Activated CD4-positive, alpha-beta T cell treated with anti-CD3 and anti-CD28 coated beads, Interleukin-2, amount 50 U/mL, for 1 hour (primary cell): ENCODE data around the gene CRTC1.

Source experiments
- DNase-seq: peaks from one replicate; pipeline ENCODE4 v3.0.0-alpha.2; 2020

Gene CRTC1

GRCh38 chr19:18772620-18773587, 89.4 kb downstream of the CRTC1 start:
- DNase-seq = no peak

- no peak for DNase-seq
Measured at GRCh38 chr19:18773682-18774081, 90.2 kb downstream of the CRTC1 start.

- DNase-seq = no peak
Measured at GRCh38 chr19:18774107-18774506, 90.6 kb downstream of the CRTC1 start.

- no peak for DNase-seq
Measured at GRCh38 chr19:18774782-18775444, 91.4 kb downstream of the CRTC1 start.

- DNase-seq = no peak
Measured at GRCh38 chr19:18775586-18776287, 92.3 kb downstream of the CRTC1 start.

- no peak for DNase-seq
Measured at GRCh38 chr19:18776288-18776594, 92.8 kb downstream of the CRTC1 start.

GRCh38 chr19:18776736-18777135, 93.3 kb downstream of the CRTC1 start:
- no peak for DNase-seq

- no peak for DNase-seq
Measured at GRCh38 chr19:18777301-18778075, 94.0 kb downstream of the CRTC1 start.

- no peak for DNase-seq
Measured at GRCh38 chr19:18778076-18778389, 94.6 kb downstream of the CRTC1 start.

- no peak for DNase-seq
Measured at GRCh38 chr19:18778826-18779495, 95.5 kb downstream of the CRTC1 start.

GRCh38 chr19:18780081-18780480, 96.6 kb downstream of the CRTC1 start:
- no peak for DNase-seq

GRCh38 chr19:18780631-18781030, 97.2 kb downstream of the CRTC1 start:
- DNase-seq = no peak

GRCh38 chr19:18781047-18781600, 97.6 kb downstream of the CRTC1 start:
- DNase-seq = no peak

GRCh38 chr19:18781885-18782527, 98.5 kb downstream of the CRTC1 start:
- DNase-seq = no peak

GRCh38 chr19:18782559-18783225, 99.2 kb downstream of the CRTC1 start:
- no peak for DNase-seq

- no peak for DNase-seq
Measured at GRCh38 chr19:18783958-18784785, 100.7 kb downstream of the CRTC1 start.

GRCh38 chr19:18784786-18785120, 101.3 kb downstream of the CRTC1 start:
- no peak for DNase-seq

GRCh38 chr19:18785179-18786124, 102.0 kb downstream of the CRTC1 start:
- peak; percentile 68 for DNase-seq
